HG03469 (cell line): ENCODE data around the gene SCARB2.

Source experiments
- ATAC-seq: cut with Tn5 transposase; IDR thresholded peaks from one replicate; pipeline ENCODE4 v1.9.1; 2021; ENCODE audit warnings: mild to moderate bottlenecking, moderate library complexity, moderate number of reproducible peaks; ENCODE audit not compliant: unreplicated experiment

SCARB2 gene

GRCh38 chr4:76232681-76233080, 19.1 kb upstream of the SCARB2 start:
- no peak for ATAC-seq

- no peak for ATAC-seq
These were observed 12.8 kb upstream of the SCARB2 start for GRCh38 chr4:76226418-76226817.

- ATAC-seq: no peak
These were observed 10.5 kb upstream of the SCARB2 start for GRCh38 chr4:76224171-76224570.

GRCh38 chr4:76219299-76220055, 5.9 kb upstream of the SCARB2 start:
- no peak for ATAC-seq

GRCh38 chr4:76216975-76217814, 3.6 kb upstream of the SCARB2 start:
- no peak for ATAC-seq

- ATAC-seq: no peak
These were observed 2.9 kb upstream of the SCARB2 start for GRCh38 chr4:76216524-76216923.

- no peak for ATAC-seq
These were observed 1.5 kb upstream of the SCARB2 start for GRCh38 chr4:76215077-76215476.

GRCh38 chr4:76214177-76214675, 602 bp upstream of the SCARB2 start:
- no peak for ATAC-seq

GRCh38 chr4:76212851-76213414, 691 bp downstream of the SCARB2 start:
- no peak for ATAC-seq

- no peak for ATAC-seq
These were observed 1.6 kb downstream of the SCARB2 start for GRCh38 chr4:76211769-76212708.

GRCh38 chr4:76210452-76210851, 3.2 kb downstream of the SCARB2 start:
- ATAC-seq: no peak

GRCh38 chr4:76209881-76210280, 3.7 kb downstream of the SCARB2 start:
- no peak for ATAC-seq

GRCh38 chr4:76208005-76208765, 5.4 kb downstream of the SCARB2 start:
- no peak for ATAC-seq

- no peak for ATAC-seq
These were observed 6.1 kb downstream of the SCARB2 start for GRCh38 chr4:76207549-76207948.

- no peak for ATAC-seq
These were observed 7.2 kb downstream of the SCARB2 start for GRCh38 chr4:76206222-76206942.

- no peak for ATAC-seq
These were observed 8.1 kb downstream of the SCARB2 start for GRCh38 chr4:76205476-76205875.

GRCh38 chr4:76204936-76205335, 8.7 kb downstream of the SCARB2 start:
- ATAC-seq: no peak

- ATAC-seq: no peak
These were observed 10.1 kb downstream of the SCARB2 start for GRCh38 chr4:76203541-76203940.

- ATAC-seq: no peak
These were observed 12.3 kb downstream of the SCARB2 start for GRCh38 chr4:76201276-76201675.
